Measurements from ENCODE around the gene COX7C.
"Not testable (repeated sequence)": the region's sequence is repeated elsewhere in the genome, so short reads cannot be mapped to it uniquely, and the experiment has no call there.

COX7C gene

DNA sequence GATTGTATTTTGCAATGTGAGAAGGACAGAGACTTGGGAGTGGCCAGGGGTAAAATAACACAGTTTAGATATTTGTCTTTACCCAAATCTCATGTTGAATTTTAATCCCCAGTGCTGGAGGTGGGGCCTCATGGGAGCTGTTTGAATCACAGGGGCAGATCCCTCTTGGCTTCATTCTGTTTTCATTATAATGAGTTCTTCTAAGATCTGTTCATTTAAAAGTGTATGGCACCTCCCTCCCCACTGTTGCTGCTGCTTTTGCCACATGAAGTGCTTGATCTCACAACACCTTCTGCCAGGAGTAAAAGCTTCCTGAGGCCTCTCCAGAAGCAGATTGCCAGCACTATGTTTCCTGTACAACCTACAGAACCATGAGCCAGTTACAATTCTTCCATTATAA, 28.1 kb downstream of the COX7C start:
- no peaks in the 10 kb centered on the region for H3K36me3 ChIP-seq (ENCODE audit: insufficient read depth, low read length)
- DNase-seq (ENCODE audit: low read depth, low spot score), result no peak
- H3K9me3 ChIP-seq (ENCODE audit: low read depth, low read length), result no peaks in the 10 kb centered on the region
- no peak overlapping the region for H3K27ac ChIP-seq
- no peak overlapping the region for H3K4me3 ChIP-seq
- TF ChIP-seq POLR2AphosphoS5 (IDR thresholded peaks at IDR 0.05; ENCODE audit: borderline replicate concordance, low read depth, low read length) (no peak), EZH2 (IDR thresholded peaks at IDR 0.05) (no peak)
- no peak overlapping the region for H3K9ac ChIP-seq (ENCODE audit: insufficient read length)

DNA sequence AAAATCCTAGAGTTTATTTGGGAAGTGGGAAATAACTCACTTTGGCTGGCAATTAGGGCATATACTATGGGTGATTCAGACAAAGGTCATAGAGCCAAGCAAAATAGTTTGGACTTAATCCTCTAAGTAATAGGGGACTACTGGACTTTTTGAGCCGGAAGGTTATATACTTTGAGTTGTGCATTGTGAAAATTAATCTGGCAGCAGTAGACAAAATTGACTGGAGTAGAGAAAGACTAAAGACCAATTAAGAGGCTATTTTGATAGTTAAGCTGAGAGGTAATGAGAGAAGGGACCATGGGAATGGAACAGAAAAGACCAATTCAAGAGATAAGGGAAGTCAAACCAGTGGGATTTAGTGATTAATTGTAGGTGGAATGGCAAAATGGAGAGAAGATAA, 28.9 kb downstream of the COX7C start:
- TF ChIP-seq FOXP2 (optimal IDR thresholded peaks at IDR 0.05; ENCODE audit: control extremely low read depth, extremely low read length, insufficient read depth) (no peak), EZH2 (IDR thresholded peaks at IDR 0.05) (no peak), POLR2AphosphoS5 (IDR thresholded peaks at IDR 0.05; ENCODE audit: borderline replicate concordance, low read depth, low read length) (no peak)
- Histone ChIP-seq H3K9ac (ENCODE audit: insufficient read length) (no peak overlapping the region), H3K9me3 (ENCODE audit: low read depth, low read length) (no peaks in the 10 kb centered on the region), H3K4me3 (no peak overlapping the region), H3K27ac (no peak overlapping the region), H3K36me3 (ENCODE audit: insufficient read depth, low read length) (no peaks in the 10 kb centered on the region)
- no peak for DNase-seq (ENCODE audit: low read depth, low spot score)

DNA sequence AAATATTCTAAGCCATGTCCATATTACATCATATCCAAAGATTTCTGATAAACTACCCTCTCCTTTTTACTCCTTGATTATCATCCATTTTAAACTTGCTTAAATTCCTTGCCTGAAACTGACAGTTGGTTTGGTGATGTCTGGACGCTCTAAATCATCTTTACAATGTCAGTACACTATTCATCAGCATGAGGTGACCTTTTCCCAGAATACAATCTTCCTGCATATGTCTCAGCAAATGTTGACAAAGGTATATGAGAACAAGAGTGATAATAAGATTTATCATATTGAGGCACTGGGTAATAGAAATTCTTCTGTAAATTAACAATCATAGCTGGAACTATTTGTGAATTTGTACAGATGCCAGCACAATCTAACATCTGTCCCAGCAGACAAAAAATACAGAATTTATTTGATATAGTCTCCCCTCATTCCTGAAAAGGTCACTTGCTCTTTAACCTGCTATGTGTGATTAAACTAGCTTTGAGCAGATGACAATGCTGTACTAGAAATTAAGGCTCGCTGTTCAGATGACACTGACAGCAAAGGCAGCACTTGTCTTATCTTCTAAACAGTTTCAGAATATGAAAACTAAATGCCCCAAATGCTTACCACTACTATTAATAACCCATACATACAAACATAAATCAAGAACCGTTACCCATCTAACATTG, 32.2 kb downstream of the COX7C start:
- TF ChIP-seq POLR2AphosphoS5 (IDR thresholded peaks at IDR 0.05; ENCODE audit: borderline replicate concordance, low read depth, low read length), result no peak
- no peak for TF ChIP-seq FOXP2 (optimal IDR thresholded peaks at IDR 0.05; ENCODE audit: control extremely low read depth, extremely low read length, insufficient read depth)
- TF ChIP-seq EZH2 (IDR thresholded peaks at IDR 0.05), result no peak
- Histone ChIP-seq H3K36me3 (ENCODE audit: insufficient read depth, low read length) (no peaks in the 10 kb centered on the region), H3K4me3 (no peak overlapping the region), H3K9ac (ENCODE audit: insufficient read length) (no peak overlapping the region), H3K27ac (no peak overlapping the region), H3K9me3 (ENCODE audit: low read depth, low read length) (no peaks in the 10 kb centered on the region)
- DNase-seq (ENCODE audit: low read depth, low spot score), result no peak

- not testable (repeated sequence) for DNase-seq (ENCODE audit: low read depth, low spot score); H3K27ac ChIP-seq; H3K4me3 ChIP-seq; H3K9ac ChIP-seq (ENCODE audit: insufficient read length); H3K9me3 ChIP-seq (ENCODE audit: low read depth, low read length); H3K36me3 ChIP-seq (ENCODE audit: insufficient read depth, low read length)
Observed at GRCh38 chr5:86660771-86661170, 43.0 kb downstream of the COX7C start.

- no peak overlapping the region for H3K4me3 ChIP-seq
- DNase-seq (ENCODE audit: low read depth, low spot score), result no peak
- H3K36me3 ChIP-seq (ENCODE audit: insufficient read depth, low read length), result no peaks in the 10 kb centered on the region
- no peak overlapping the region for H3K27ac ChIP-seq
- H3K9me3 ChIP-seq (ENCODE audit: low read depth, low read length), result no peaks in the 10 kb centered on the region
- TF ChIP-seq POLR2AphosphoS5 (IDR thresholded peaks at IDR 0.05; ENCODE audit: borderline replicate concordance, low read depth, low read length) (no peak), FOXP2 (optimal IDR thresholded peaks at IDR 0.05; ENCODE audit: control extremely low read depth, extremely low read length, insufficient read depth) (no peak), EZH2 (IDR thresholded peaks at IDR 0.05) (no peak)
- no peak overlapping the region for H3K9ac ChIP-seq (ENCODE audit: insufficient read length)
Observed at GRCh38 chr5:86664173-86664572, 46.4 kb downstream of the COX7C start.

GRCh38 chr5:86665984-86666760, 48.4 kb downstream of the COX7C start:
- Histone ChIP-seq H3K9me3 (ENCODE audit: low read depth, low read length) (no peaks in the 10 kb centered on the region), H3K4me3 (peak overlapping the region; percentile 49), H3K27ac (peak overlapping the region; percentile 80; the same call in 1 of the 2 replicates), H3K9ac (ENCODE audit: insufficient read length) (no peak overlapping the region), H3K36me3 (ENCODE audit: insufficient read depth, low read length) (no peaks in the 10 kb centered on the region)
- no peak for DNase-seq (ENCODE audit: low read depth, low spot score)
- TF ChIP-seq EZH2 (IDR thresholded peaks at IDR 0.05), result no peak
- 0 out of 2 replicates have a peak, but pooled peaks have one; percentile 4 for TF ChIP-seq POLR2AphosphoS5 (IDR thresholded peaks at IDR 0.05; ENCODE audit: borderline replicate concordance, low read depth, low read length)
- no peak for TF ChIP-seq FOXP2 (optimal IDR thresholded peaks at IDR 0.05; ENCODE audit: control extremely low read depth, extremely low read length, insufficient read depth)

DNA sequence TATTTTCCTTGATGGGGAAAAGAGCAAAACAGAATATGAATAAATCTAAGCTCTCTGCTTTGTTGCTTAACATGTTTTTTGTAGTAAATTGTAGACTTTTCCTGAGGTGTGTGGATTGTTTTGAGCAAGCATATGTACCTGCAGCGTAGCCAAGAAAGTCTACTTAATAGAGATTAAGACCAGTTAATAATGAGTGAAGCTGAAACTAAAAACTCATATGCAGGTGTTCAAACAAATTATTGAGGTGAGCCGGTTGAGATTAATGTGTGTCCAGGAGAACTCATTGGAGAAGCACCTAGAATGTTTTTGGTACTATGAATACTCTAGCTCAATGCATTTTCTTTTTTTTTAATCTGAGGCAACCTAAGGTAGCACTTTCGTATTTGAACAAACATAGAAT, 49.2 kb downstream of the COX7C start:
- DNase-seq (ENCODE audit: low read depth, low spot score), result no peak
- no peaks in the 10 kb centered on the region for H3K9me3 ChIP-seq (ENCODE audit: low read depth, low read length)
- no peaks in the 10 kb centered on the region for H3K36me3 ChIP-seq (ENCODE audit: insufficient read depth, low read length)
- H3K4me3 ChIP-seq, result peak overlapping the region; percentile 49
- no peak overlapping the region for H3K9ac ChIP-seq (ENCODE audit: insufficient read length)
- H3K27ac ChIP-seq, result peak overlapping the region; percentile 80; the same call in 1 of the 2 replicates
- TF ChIP-seq EZH2 (IDR thresholded peaks at IDR 0.05), result no peak
- no peak for TF ChIP-seq FOXP2 (optimal IDR thresholded peaks at IDR 0.05; ENCODE audit: control extremely low read depth, extremely low read length, insufficient read depth)
- TF ChIP-seq POLR2AphosphoS5 (IDR thresholded peaks at IDR 0.05; ENCODE audit: borderline replicate concordance, low read depth, low read length), result no peak
